HCT116 (cell line): ENCODE data around the gene OR52H1. TPM values are rescaled to one million over a fixed set of nuclear protein-coding genes. Genes with fewer than 3 reads are reported as not detected.

Source experiments
- ATAC-seq: fragments of 200-7000 bp; cut with Tn5 transposase; 2 replicates; pipeline ENCODE4 v1.9.1; 2020; ENCODE audit warnings: mild to moderate bottlenecking, moderate library complexity
- BruUV-seq: library from RNA; stranded (reverse); fragments of 400-500 nt; replicated peaks from 2 replicates; lab custom pipeline; 2021; lab: Mats Ljungman, UMichigan
- CTCF ChIA-PET: fragments of 300-600 bp; sonication (Branson Sonifier 250); formaldehyde crosslinking; loops from one replicate; lab custom pipeline; 2021; ENCODE audit warnings: antibody characterized with exemption; lab: Charles Lee
- POLR2A ChIA-PET: fragments of 300-600, 350-600 bp; sonication (Branson Sonifier 250); formaldehyde crosslinking; loops from one replicate; lab custom pipeline; 2021; ENCODE audit warnings: antibody characterized with exemption; lab: Charles Lee
- RAD21 ChIA-PET, 2 experiments: fragments of 300-600 bp; sonication (Branson Sonifier 250); formaldehyde crosslinking; loops; one replicate each; lab custom pipeline; 2023; ENCODE audit warnings: low total read pairs in 2 of 2; ENCODE audit not compliant: uncharacterized antibody in 2 of 2, unreplicated experiment in 2 of 2, low non-redundant PET in 1 of 2; lab: Charles Lee
- DNase-seq: peaks from one replicate; pipeline ENCODE4 v3.0.0-alpha.2; 2010; ENCODE audit warnings: low read depth, low spot score
- H2AFZ ChIP-seq: fragments of 200-600 bp; shearing (Covaris generic), sonication (generic); 2 replicates; pipeline ENCODE4 v1.6.1; 2017; ENCODE audit warnings: low read depth, mixed run types, mixed read lengths, antibody characterized with exemption, low read length; ENCODE audit not compliant: poor library complexity, severe bottlenecking
- H3K27ac ChIP-seq: 2 replicates; pipeline ENCODE4 v1.5.1; 2012; ENCODE audit warnings: low read depth, low read length
- H3K27me3 ChIP-seq: fragments of 200-600 bp; sonication (generic); 2 replicates; pipeline ENCODE4 v1.6.1; 2016; ENCODE audit warnings: mixed run types, low read length, mixed read lengths; ENCODE audit not compliant: insufficient read depth
- H3K36me3 ChIP-seq, 2 experiments: fragments of 200-500 bp in 1 of 2; fragments of 200-600 bp in 1 of 2; sonication (Bioruptor generic) in 1 of 2; sonication (generic) in 1 of 2; 2 replicates each; pipeline versions ENCODE4 v1.5.1 to v1.6.1; 2014 to 2016; ENCODE audit warnings: low read length in 2 of 2, inconsistent platforms in 1 of 2, mixed read lengths in 1 of 2, mixed run types in 1 of 2; ENCODE audit not compliant: insufficient read depth in 2 of 2, control insufficient read depth in 1 of 2
- H3K4me1 ChIP-seq, 2 experiments: fragments of 200-600 bp in 1 of 2; sonication (generic) in 1 of 2; 2 replicates each; pipeline versions ENCODE4 v1.5.1 to v1.6.1; 2012 to 2017; ENCODE audit warnings: low read length in 2 of 2, inconsistent platforms in 1 of 2, mild to moderate bottlenecking in 1 of 2, mixed read lengths in 1 of 2, mixed run types in 1 of 2, moderate library complexity in 1 of 2; ENCODE audit not compliant: insufficient read depth in 2 of 2, control insufficient read depth in 1 of 2
- H3K4me2 ChIP-seq: fragments of 200-600 bp; sonication (generic); 2 replicates; pipeline ENCODE4 v1.6.1; 2017; ENCODE audit warnings: mixed run types, low read length, mixed read lengths
- H3K4me3 ChIP-seq, 2 experiments: fragments of 200-600 bp in 1 of 2; sonication (generic) in 1 of 2; replicated peaks in 1 of 2; 2 replicates each; pipeline ENCODE4 v1.5.1; 2011 to 2016; ENCODE audit warnings: low read length in 2 of 2, control low read depth in 1 of 2, low read depth in 1 of 2, mild to moderate bottlenecking in 1 of 2, mixed read lengths in 1 of 2, mixed run types in 1 of 2
- H3K79me2 ChIP-seq: fragments of 200-600 bp; sonication (generic); 2 replicates; pipeline ENCODE4 v1.6.1; 2017; ENCODE audit warnings: mild to moderate bottlenecking, mixed run types, low read length, moderate library complexity, mixed read lengths; ENCODE audit not compliant: insufficient read depth
- H3K9ac ChIP-seq: fragments of 200-600 bp; sonication (generic); 2 replicates; pipeline ENCODE4 v1.6.1; 2016; ENCODE audit warnings: low read length, mixed read lengths
- H3K9me2 ChIP-seq: fragments of 200-600 bp; sonication (generic), shearing (Covaris generic); 2 replicates; pipeline ENCODE4 v1.6.1; 2017; ENCODE audit warnings: mixed run types, mild to moderate bottlenecking, moderate library complexity; ENCODE audit not compliant: insufficient read depth
- H3K9me3 ChIP-seq, 2 experiments: fragments of 200-500 bp in 1 of 2; fragments of 200-600 bp in 1 of 2; sonication (Bioruptor generic) in 1 of 2; sonication (generic) in 1 of 2; 2 replicates each; pipeline ENCODE4 v1.6.1; 2014 to 2017; ENCODE audit warnings: low read length in 2 of 2, mixed read lengths in 2 of 2, inconsistent platforms in 1 of 2, low read depth in 1 of 2, mild to moderate bottlenecking in 1 of 2, mixed run types in 1 of 2, moderate library complexity in 1 of 2; ENCODE audit not compliant: control insufficient read depth in 1 of 2, insufficient read depth in 1 of 2
- H4K20me1 ChIP-seq: fragments of 200-600 bp; sonication (generic), shearing (Covaris generic); 2 replicates; pipeline ENCODE4 v1.6.1; 2017; ENCODE audit warnings: mixed run types, mild to moderate bottlenecking, moderate library complexity; ENCODE audit not compliant: insufficient read depth
- CBX3 ChIP-seq: IDR thresholded peaks from 2 replicates; pipeline ENCODE4 v1.6.1; 2012; ENCODE audit warnings: low read depth
- CTCF ChIP-seq, 3 experiments: fragments of 200-600 bp in 1 of 3; sonication (generic) in 1 of 3; IDR thresholded peaks in 2 of 3; conservative IDR thresholded peaks in 1 of 3; 2 replicates each; pipeline ENCODE4 v1.5.1; 2012 to 2017; ENCODE audit warnings: low read depth in 2 of 3, low read length in 2 of 3, antibody characterized with exemption in 1 of 3, borderline replicate concordance in 1 of 3, control low read depth in 1 of 3, mild to moderate bottlenecking in 1 of 3, mixed read lengths in 1 of 3, mixed run types in 1 of 3, moderate library complexity in 1 of 3; ENCODE audit not compliant: insufficient read depth in 1 of 3
- JUND ChIP-seq: IDR thresholded peaks from 2 replicates; pipeline ENCODE4 v1.6.1; 2012
- MAX ChIP-seq: IDR thresholded peaks from 2 replicates; pipeline ENCODE4 v1.6.1; 2012
- SRF ChIP-seq: IDR thresholded peaks from 2 replicates; pipeline ENCODE4 v1.6.1; 2012; ENCODE audit warnings: low read depth
- YY1 ChIP-seq: IDR thresholded peaks from 2 replicates; pipeline ENCODE4 v1.6.1; 2011; ENCODE audit warnings: low read length, low read depth, moderate library complexity, mild to moderate bottlenecking; ENCODE audit not compliant: insufficient replicate concordance; ENCODE audit errors: extremely low read depth
- ZNF274 ChIP-seq: fragments of 200-500 bp; sonication (Bioruptor generic); IDR thresholded peaks from 2 replicates; pipeline ENCODE4 v1.6.1; 2014; ENCODE audit warnings: mild to moderate bottlenecking, low read depth, low read length, inconsistent platforms
- intact Hi-C: fragments of 100-400 bp; cut with micrococcal nuclease; formaldehyde crosslinking; loops from 2 replicates; pipeline ENCODE4 v1.10.0; 2022
- total RNA-seq: library from RNA; stranded (reverse); gene quantifications from one replicate; pipeline ENCODE4 v1.2.1, GENCODE V29; 2021; ENCODE audit not compliant: unreplicated experiment
- TF ChIP-seq, protein P1 (sequence below): IDR thresholded peaks from 2 replicates; pipeline ENCODE4 v1.6.1; 2012

Gene OR52H1
- total RNA-seq, 1 experiment from 2014 or later: not detected

GRCh38 chr11:5499671-5500070 is 48.7 kb downstream of the OR52H1 start:
- peaks cover 100% of the 10 kb centered on the region for H3K79me2 ChIP-seq
- peak overlapping the region; percentile 26; the same call in 1 of the 2 replicates for H3K27ac ChIP-seq
- H3K9me2 ChIP-seq: no peaks in the 10 kb centered on the region
- ChIA-PET RAD21 (interaction anchor here in 1 of 2 experiments (0.6 kb wide), 1 partner anchor 308 kb away, joined by 8 read pairs; no protein-coding TSS in a partner anchor), CTCF (no interaction called here), POLR2A (no interaction called here)
- H3K36me3 ChIP-seq: peaks cover 10 to 87% of the 10 kb centered on the region in 2 experiments
- BruUV-seq: no TSS peak
- H3K4me2 ChIP-seq: peak overlapping the region; percentile 24; the same call in 1 of the 2 replicates
- H2AFZ ChIP-seq: no peak overlapping the region
- no peaks in the 10 kb centered on the region for H3K9me3 ChIP-seq
- peaks cover 10 to 87% of the 10 kb centered on the region in 2 experiments for H3K4me1 ChIP-seq
- ATAC-seq: no peak
- TF ChIP-seq CBX3 (no peak), MAX (no peak), CTCF (IDR thresholded peaks at IDR 0.05 in 2 of 3, conservative IDR thresholded peaks at IDR 0.05 in 1 of 3; ENCODE audit: borderline replicate concordance in 1 of 3, insufficient read depth in 1 of 3, low read depth in 2 of 3, low read length in 2 of 3) (no peak), ZNF274 (no peak), YY1 (no peak), JUND (no peak), SRF (no peak)
- TF ChIP-seq, protein P1, sequence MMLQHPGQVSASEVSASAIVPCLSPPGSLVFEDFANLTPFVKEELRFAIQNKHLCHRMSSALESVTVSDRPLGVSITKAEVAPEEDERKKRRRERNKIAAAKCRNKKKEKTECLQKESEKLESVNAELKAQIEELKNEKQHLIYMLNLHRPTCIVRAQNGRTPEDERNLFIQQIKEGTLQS: no peak
- H3K27me3 ChIP-seq: no peaks in the 10 kb centered on the region
- H3K4me3 ChIP-seq: no peak overlapping the region
- DNase-seq: no peak
- peak overlapping the region; percentile 33 for H3K9ac ChIP-seq
- intact Hi-C loops: no loop called here
- H4K20me1 ChIP-seq: peaks cover 48% of the 10 kb centered on the region; the same call in 1 of the 2 replicates

Other genes with a start within 250 kb of the OR52H1 start
- 43.7 TPM for gene OR51B4, start 246.6 kb downstream of the OR52H1 start, total RNA-seq
- 17.1 TPM for gene OR51B2, start 224.2 kb downstream of the OR52H1 start, total RNA-seq
- gene OR51B5, start 205.0 kb downstream of the OR52H1 start, total RNA-seq: 140 TPM
- gene OR51B6, start 197.0 kb downstream of the OR52H1 start, total RNA-seq: not detected
- not detected for gene OR51M1, start 164.7 kb downstream of the OR52H1 start, total RNA-seq
- not detected for gene OR51Q1, start 126.4 kb downstream of the OR52H1 start, total RNA-seq
- gene OR51I1, start 107.0 kb downstream of the OR52H1 start, total RNA-seq: 23.1 TPM
- gene OR51I2, start 99.2 kb downstream of the OR52H1 start, total RNA-seq: not detected
- gene OR52D1, start 59.9 kb downstream of the OR52H1 start, total RNA-seq: not detected
- not detected for gene UBQLN3, start 38.6 kb downstream of the OR52H1 start, total RNA-seq
- gene UBQLNL, start 31.8 kb downstream of the OR52H1 start, total RNA-seq: not detected
- gene OR52B6, start 32.3 kb upstream of the OR52H1 start, total RNA-seq: not detected
- 3.0 TPM for gene TRIM6, start 48.1 kb upstream of the OR52H1 start, total RNA-seq
- gene TRIM34, start 76.5 kb upstream of the OR52H1 start, total RNA-seq: 0.42 TPM
- gene TRIM5, start 136.5 kb upstream of the OR52H1 start, total RNA-seq: 13.7 TPM
- gene TRIM22, start 141.2 kb upstream of the OR52H1 start, total RNA-seq: 0.61 TPM
- not detected for gene OR56B1, start 187.9 kb upstream of the OR52H1 start, total RNA-seq
- not detected for gene OR52N4, start 205.7 kb upstream of the OR52H1 start, total RNA-seq
- not detected for gene OR52N5, start 234.8 kb upstream of the OR52H1 start, total RNA-seq
- not detected for gene OR52N1, start 242.7 kb upstream of the OR52H1 start, total RNA-seq